Diencephalon (tissue), 1 donor: ENCODE results near the gene IL17RE. TPM values are rescaled to one million over a fixed set of nuclear protein-coding genes. Genes with fewer than 3 reads are reported as not detected.

Experiments used
- small RNA-seq: library from RNA; depleted of rRNA; stranded (forward); fragments of <200 nt; gene quantifications from one replicate; pipeline ENCODE3, GENCODE V24; 2014
- total RNA-seq: library from RNA; depleted of rRNA; stranded (reverse); fragments of >200 nt; gene quantifications from one replicate; pipeline ENCODE4 v1.2.3, GENCODE V29; 2014

Gene IL17RE, protein sequence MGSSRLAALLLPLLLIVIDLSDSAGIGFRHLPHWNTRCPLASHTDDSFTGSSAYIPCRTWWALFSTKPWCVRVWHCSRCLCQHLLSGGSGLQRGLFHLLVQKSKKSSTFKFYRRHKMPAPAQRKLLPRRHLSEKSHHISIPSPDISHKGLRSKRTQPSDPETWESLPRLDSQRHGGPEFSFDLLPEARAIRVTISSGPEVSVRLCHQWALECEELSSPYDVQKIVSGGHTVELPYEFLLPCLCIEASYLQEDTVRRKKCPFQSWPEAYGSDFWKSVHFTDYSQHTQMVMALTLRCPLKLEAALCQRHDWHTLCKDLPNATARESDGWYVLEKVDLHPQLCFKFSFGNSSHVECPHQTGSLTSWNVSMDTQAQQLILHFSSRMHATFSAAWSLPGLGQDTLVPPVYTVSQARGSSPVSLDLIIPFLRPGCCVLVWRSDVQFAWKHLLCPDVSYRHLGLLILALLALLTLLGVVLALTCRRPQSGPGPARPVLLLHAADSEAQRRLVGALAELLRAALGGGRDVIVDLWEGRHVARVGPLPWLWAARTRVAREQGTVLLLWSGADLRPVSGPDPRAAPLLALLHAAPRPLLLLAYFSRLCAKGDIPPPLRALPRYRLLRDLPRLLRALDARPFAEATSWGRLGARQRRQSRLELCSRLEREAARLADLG
- total RNA-seq, result 1.4 TPM

GRCh38 chr3:9902372-9903237 is at the start of gene IL17RE:
TSS of gene IL17RE (plus strand) at chr3:9902848. CDS start at chr3:9902933, 85 bp downstream.

GRCh38 chr3:9879830-9880549 is 22.7 kb upstream of the IL17RE start, which contains the start of gene CIDEC:
TSS of gene CIDEC (minus strand) at chr3:9880253. CDS start at chr3:9878486, 1,767 bp downstream.

GRCh38 chr3:9890249-9891071 is 12.2 kb upstream of the IL17RE start, which contains the start of gene JAGN1:
TSS of gene JAGN1 (plus strand) at chr3:9890610. CDS start at chr3:9890723, 113 bp downstream.

DNA sequence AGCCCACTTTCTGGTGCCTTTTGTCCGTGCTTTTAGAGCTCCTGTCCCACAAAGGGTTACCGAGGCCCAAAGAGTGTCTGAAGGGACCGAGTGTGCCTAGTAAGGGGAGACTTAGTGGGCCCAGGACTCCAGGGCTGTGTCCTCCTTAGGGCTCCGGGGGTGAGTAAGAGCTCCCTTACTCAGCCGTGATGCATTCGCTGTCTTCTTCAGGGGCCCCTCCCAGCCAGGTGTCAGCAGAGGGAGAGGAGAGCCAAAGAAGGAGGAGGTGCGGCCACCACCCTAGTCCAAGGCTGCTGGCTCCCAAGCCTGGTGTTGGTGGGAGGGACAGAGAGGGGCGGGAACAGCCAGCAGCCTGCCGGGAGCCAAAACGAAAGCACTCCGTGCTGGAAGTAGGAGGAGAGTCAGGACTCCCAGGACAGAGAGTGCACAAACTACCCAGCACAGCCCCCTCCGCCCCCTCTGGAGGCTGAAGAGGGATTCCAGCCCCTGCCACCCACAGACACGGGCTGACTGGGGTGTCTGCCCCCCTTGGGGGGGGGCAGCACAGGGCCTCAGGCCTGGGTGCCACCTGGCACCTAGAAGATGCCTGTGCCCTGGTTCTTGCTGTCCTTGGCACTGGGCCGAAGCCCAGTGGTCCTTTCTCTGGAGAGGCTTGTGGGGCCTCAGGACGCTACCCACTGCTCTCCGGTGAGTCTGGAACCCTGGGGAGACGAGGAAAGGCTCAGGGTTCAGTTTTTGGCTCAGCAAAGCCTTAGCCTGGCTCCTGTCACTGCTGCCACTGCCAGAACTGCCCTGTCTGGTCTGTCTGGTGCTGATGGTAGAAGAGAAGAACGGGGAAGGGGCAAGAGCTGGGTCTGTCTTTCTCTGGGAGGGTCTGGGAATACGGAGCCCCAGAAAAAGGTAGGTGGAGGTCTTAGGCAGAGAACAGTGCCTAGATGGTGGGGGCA is 14.4 kb downstream of the IL17RE start, which contains the start of gene IL17RC:
Gene IL17RC (plus strand): TSS at position 365 of the 947 bp plus-strand sequence. CDS start 218 bp downstream, at position 583.

GRCh38 chr3:9933561-9934234 is 31.1 kb downstream of the IL17RE start, which contains the start of gene CRELD1:
TSS of gene CRELD1 (plus strand) at chr3:9933834. CDS start at chr3:9934439, 605 bp downstream.

DNA sequence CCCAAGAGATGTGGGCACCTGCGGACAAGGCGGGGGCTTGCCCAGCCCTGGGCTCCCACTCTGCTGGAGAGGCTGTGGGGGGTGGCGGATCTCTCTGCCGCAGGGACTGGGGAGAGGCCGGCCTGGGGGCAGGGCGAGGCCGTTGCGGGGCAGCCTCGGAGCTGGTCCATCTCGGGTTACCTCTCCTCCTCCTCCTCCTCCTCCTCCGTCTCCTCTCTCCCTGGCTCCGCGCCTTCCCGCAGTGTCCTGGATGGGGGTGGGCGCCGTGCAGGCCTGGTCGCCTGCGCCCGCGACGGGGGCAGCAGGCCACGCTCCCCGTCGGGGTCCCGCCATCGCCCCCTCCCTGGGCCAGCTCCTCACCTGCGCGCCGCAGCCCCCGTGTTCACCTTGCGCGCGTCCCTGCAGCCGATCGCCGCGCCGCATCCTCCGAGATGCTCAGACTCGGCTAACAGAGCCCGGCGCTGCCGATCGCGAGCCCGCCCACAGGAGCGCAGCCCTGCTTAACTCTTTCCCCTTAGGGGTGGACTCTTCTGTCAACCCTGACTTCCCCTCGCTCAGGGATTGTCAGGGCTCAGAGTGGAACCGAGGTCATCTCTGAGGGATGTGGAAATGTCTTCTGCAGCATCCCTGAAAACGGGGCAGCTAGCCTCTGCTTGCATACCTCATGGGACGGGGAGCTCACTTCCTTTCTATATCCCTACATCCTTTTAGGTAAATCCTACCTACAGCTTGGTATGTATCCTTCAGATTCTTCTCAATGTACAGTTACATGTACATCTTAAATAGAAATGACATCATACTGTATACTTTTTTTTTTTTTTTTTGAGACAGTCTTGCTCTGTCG is 49.5 kb downstream of the IL17RE start, which contains the start of gene PRRT3:
Gene PRRT3 (minus strand): TSS at position 447 of the 844 bp plus-strand sequence. CDS start 2,293 bp downstream, outside the sequence.

Small RNAs within 50 kb of the gene (small RNA-seq; reads per million reads assigned to genes)
- gene RNU6-882P, result not detected

Other genes with a start within 250 kb of the IL17RE start
- gene CPNE9, start 199.0 kb upstream of the IL17RE start, total RNA-seq, result 12.7 TPM
- 12.9 TPM for gene BRPF1, start 171.1 kb upstream of the IL17RE start, total RNA-seq
- 69.9 TPM for gene OGG1, start 152.9 kb upstream of the IL17RE start, total RNA-seq
- gene CAMK1, start 132.9 kb upstream of the IL17RE start, total RNA-seq, result 53.5 TPM
- 39.2 TPM for gene TADA3, start 110.4 kb upstream of the IL17RE start, total RNA-seq
- gene ARPC4, start 109.8 kb upstream of the IL17RE start, total RNA-seq, result 131 TPM
- 18.7 TPM for gene TTLL3, start 92.6 kb upstream of the IL17RE start, total RNA-seq
- gene RPUSD3, start 58.8 kb upstream of the IL17RE start, total RNA-seq, result 21.0 TPM
- gene CIDEC, start 22.6 kb upstream of the IL17RE start, total RNA-seq, result not detected
- 20.1 TPM for gene JAGN1, start 12.2 kb upstream of the IL17RE start, total RNA-seq
- 4.8 TPM for gene IL17RC, start 14.2 kb downstream of the IL17RE start, total RNA-seq
- gene CRELD1, start 31.0 kb downstream of the IL17RE start, total RNA-seq, result 27.2 TPM
- gene PRRT3, start 49.6 kb downstream of the IL17RE start, total RNA-seq, result 9.9 TPM
- gene EMC3, start 84.0 kb downstream of the IL17RE start, total RNA-seq, result 51.2 TPM
- gene FANCD2, start 123.6 kb downstream of the IL17RE start, total RNA-seq, result 7.2 TPM
- not detected for gene FANCD2OS, start 205.4 kb downstream of the IL17RE start, total RNA-seq
- 99.4 TPM for gene BRK1, start 212.8 kb downstream of the IL17RE start, total RNA-seq
- 92.7 TPM for gene VHL, start 238.9 kb downstream of the IL17RE start, total RNA-seq